ENCODE data around the gene PDCD6IP.

Gene PDCD6IP

DNA sequence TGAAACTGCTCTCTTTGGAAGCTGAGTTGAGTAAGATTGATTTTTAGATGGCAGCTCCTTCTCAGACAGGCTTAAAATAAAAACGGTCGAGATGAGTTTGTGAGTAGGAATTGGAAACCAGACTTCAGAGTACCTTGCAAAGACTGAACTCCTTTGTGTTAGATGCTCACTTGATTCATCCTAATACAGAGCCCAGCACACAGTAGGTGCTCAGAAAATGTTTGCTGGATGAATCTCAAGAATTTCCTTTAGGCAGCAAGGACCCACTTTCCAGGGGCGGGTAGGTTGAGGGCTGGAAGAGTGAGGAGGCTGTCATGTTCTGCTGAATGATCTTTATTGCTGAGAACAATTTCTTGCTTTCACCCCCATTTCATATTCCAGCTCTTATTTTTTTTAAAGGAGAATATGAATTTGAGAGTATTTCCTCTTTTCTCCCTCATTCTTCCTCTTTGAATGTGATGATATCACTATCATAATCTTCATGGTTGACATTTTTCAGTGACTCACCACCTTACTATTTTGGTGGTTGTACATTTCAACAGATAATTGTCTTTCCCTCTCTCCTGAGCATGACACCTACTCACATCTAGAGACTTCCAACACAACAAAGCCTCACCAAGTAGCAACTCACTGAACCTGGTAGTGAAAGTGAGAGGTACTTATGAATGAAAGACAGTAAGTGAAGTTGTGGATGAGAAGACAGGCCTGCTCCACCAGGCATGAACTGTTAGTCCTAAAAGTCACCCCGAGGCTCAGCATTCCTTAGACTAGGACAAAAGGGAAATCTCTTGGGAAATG lies 113.3 kb downstream of the PDCD6IP start:
- no peak for TF ChIP-seq EZH2phosphoT487 (IDR thresholded peaks at IDR 0.05; ENCODE audit: borderline replicate concordance)
- no peak for TF ChIP-seq CTCF (conservative IDR thresholded peaks at IDR 0.05; ENCODE audit: low read length)
- H3K79me2 ChIP-seq (ENCODE audit: insufficient read depth, low read length) = no peaks in the 10 kb centered on the region
- peak overlapping the region; percentile 32; the same call in 1 of the 2 replicates for H2AFZ ChIP-seq (ENCODE audit: low read length)
- H3K4me3 ChIP-seq (ENCODE audit: low read length, poor library complexity, severe bottlenecking) = no peak overlapping the region
- H3K4me2 ChIP-seq (ENCODE audit: low read depth, low read length, poor library complexity, severe bottlenecking) = no peak overlapping the region
- no peaks in the 10 kb centered on the region for H3K9me2 ChIP-seq (replicated peaks; ENCODE audit: low read depth, low read length)
- no peaks in the 10 kb centered on the region for H3F3A ChIP-seq (ENCODE audit: low read depth)
- peaks cover 20% of the 10 kb centered on the region for H3K4me1 ChIP-seq (ENCODE audit: insufficient read depth, low read length, poor library complexity, severe bottlenecking)
- no peaks in the 10 kb centered on the region for H3K9me3 ChIP-seq (ENCODE audit: insufficient read depth, low read depth, low read length)
- H3K36me3 ChIP-seq (ENCODE audit: insufficient read depth, low read length) = no peaks in the 10 kb centered on the region
- no peaks in the 10 kb centered on the region for H4K20me1 ChIP-seq (ENCODE audit: insufficient read depth, low read length, poor library complexity, severe bottlenecking)
- no peak overlapping the region for H3K9ac ChIP-seq (ENCODE audit: low read depth, low read length, poor library complexity, severe bottlenecking)
- H3K27me3 ChIP-seq (ENCODE audit: insufficient read depth, low read length, poor library complexity, severe bottlenecking) = no peaks in the 10 kb centered on the region

DNA sequence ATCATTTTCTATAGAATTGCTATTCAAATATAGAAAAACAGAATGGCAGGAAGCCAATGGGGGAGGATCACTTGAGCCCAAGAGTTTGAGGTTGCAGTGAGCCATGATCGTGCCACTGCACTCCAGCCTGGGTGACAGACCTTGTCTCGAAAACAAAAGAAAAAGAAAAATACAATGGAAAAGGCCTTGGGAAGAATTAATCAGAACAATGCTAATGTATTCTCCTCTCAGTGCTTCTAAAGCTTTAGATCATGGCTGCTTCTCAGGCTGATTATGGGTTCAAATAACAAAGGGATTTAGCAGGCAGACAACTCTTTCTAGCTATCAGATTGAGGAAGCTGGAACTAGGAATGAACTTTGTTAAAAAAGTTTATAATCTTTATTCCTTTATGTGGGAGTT lies 115.8 kb downstream of the PDCD6IP start:
- H3K9me2 ChIP-seq (replicated peaks; ENCODE audit: low read depth, low read length) = no peaks in the 10 kb centered on the region
- TF ChIP-seq EZH2phosphoT487 (IDR thresholded peaks at IDR 0.05; ENCODE audit: borderline replicate concordance) = no peak
- TF ChIP-seq CTCF (conservative IDR thresholded peaks at IDR 0.05; ENCODE audit: low read length) = no peak

DNA sequence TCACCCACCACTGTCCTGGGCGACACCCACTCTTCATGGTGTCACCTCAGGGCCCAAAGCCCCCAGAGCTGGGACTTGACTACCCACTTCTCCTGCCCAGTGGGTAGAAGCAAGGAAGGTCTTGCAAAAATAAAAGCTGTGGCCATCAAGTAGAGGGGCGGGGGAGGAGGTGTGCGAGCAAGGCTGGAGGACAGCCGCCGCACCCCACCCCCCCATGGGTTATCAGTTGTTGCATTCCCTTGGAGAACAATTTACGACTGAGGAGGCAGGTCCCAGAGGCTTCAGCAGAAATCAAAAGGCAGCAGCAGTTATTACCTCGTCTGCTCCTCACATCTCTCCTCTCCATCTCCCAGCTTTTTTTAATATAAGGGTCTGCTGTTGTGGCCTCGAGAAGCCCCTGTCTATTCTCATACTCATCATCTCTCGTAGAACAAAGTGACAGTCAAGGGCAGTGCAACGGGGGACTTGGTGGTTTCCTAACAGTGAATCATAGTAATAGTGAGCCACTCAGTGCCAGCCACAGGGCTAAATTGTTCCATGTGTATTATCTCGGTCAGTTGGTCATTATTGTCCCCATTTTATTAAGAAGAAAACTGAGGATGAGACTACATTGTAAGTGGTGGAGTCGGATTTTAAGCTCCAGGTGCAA lies 116.4 kb downstream of the PDCD6IP start:
- Histone ChIP-seq H3K79me2 (ENCODE audit: insufficient read depth, low read length) (no peaks in the 10 kb centered on the region), H3K9me2 (replicated peaks; ENCODE audit: low read depth, low read length) (no peaks in the 10 kb centered on the region), H3K4me2 (ENCODE audit: low read depth, low read length, poor library complexity, severe bottlenecking) (no peak overlapping the region), H3K36me3 (ENCODE audit: insufficient read depth, low read length) (no peaks in the 10 kb centered on the region), H3F3A (ENCODE audit: low read depth) (no peaks in the 10 kb centered on the region), H3K9ac (ENCODE audit: low read depth, low read length, poor library complexity, severe bottlenecking) (no peak overlapping the region), H3K4me1 (ENCODE audit: insufficient read depth, low read length, poor library complexity, severe bottlenecking) (peaks cover 51% of the 10 kb centered on the region), H2AFZ (ENCODE audit: low read length) (peak overlapping the region; percentile 35), H4K20me1 (ENCODE audit: insufficient read depth, low read length, poor library complexity, severe bottlenecking) (no peaks in the 10 kb centered on the region), H3K27me3 (ENCODE audit: insufficient read depth, low read length, poor library complexity, severe bottlenecking) (no peaks in the 10 kb centered on the region), H3K9me3 (ENCODE audit: insufficient read depth, low read depth, low read length) (no peaks in the 10 kb centered on the region), H3K4me3 (ENCODE audit: low read length, poor library complexity, severe bottlenecking) (no peak overlapping the region)
- no peak for TF ChIP-seq CTCF (conservative IDR thresholded peaks at IDR 0.05; ENCODE audit: low read length)
- no peak for TF ChIP-seq EZH2phosphoT487 (IDR thresholded peaks at IDR 0.05; ENCODE audit: borderline replicate concordance)

More for the DNA sequence above, 115.8 kb downstream of the PDCD6IP start:
- no peak overlapping the region for H3K4me2 ChIP-seq (ENCODE audit: low read depth, low read length, poor library complexity, severe bottlenecking)
- H3K4me3 ChIP-seq (ENCODE audit: low read length, poor library complexity, severe bottlenecking) = no peak overlapping the region
- peak overlapping the region; percentile 35; the same call in 1 of the 2 replicates for H2AFZ ChIP-seq (ENCODE audit: low read length)
- no peaks in the 10 kb centered on the region for H4K20me1 ChIP-seq (ENCODE audit: insufficient read depth, low read length, poor library complexity, severe bottlenecking)
- H3K79me2 ChIP-seq (ENCODE audit: insufficient read depth, low read length) = no peaks in the 10 kb centered on the region
- H3K9ac ChIP-seq (ENCODE audit: low read depth, low read length, poor library complexity, severe bottlenecking) = no peak overlapping the region
- no peaks in the 10 kb centered on the region for H3F3A ChIP-seq (ENCODE audit: low read depth)
- no peaks in the 10 kb centered on the region for H3K36me3 ChIP-seq (ENCODE audit: insufficient read depth, low read length)
- H3K9me3 ChIP-seq (ENCODE audit: insufficient read depth, low read depth, low read length) = no peaks in the 10 kb centered on the region
- H3K4me1 ChIP-seq (ENCODE audit: insufficient read depth, low read length, poor library complexity, severe bottlenecking) = peaks cover 45% of the 10 kb centered on the region
- H3K27me3 ChIP-seq (ENCODE audit: insufficient read depth, low read length, poor library complexity, severe bottlenecking) = no peaks in the 10 kb centered on the region

Measured in Loucy (cell line).